Sigmoid colon (tissue), 4 donors: ENCODE measurements around the gene MOB3A.

Experiments used
- POLR2A ChIP-seq, 2 donors: fragments of 450-650 bp; IDR thresholded peaks; one replicate each; pipeline ENCODE4 v1.6.1; 2016; ENCODE audit warnings: antibody characterized with exemption in 2 of 2, mild to moderate bottlenecking in 2 of 2, moderate library complexity in 2 of 2
- POLR2AphosphoS5 ChIP-seq, 4 donors: sonication (generic); formaldehyde crosslinking; IDR thresholded peaks; one replicate each; pipeline ENCODE4 v1.6.1; 2017; ENCODE audit warnings: antibody characterized with exemption in 4 of 4
- TF ChIP-seq, protein P1 (sequence below), 4 experiments: fragments of 450-650 bp in 3 of 4; fragments of 200-600 bp in 1 of 4; IDR thresholded peaks; one replicate each; pipeline ENCODE4 v1.5.1; 2016 to 2019; ENCODE audit warnings: antibody characterized with exemption in 4 of 4, mild to moderate bottlenecking in 3 of 4, moderate library complexity in 2 of 4

DNA sequence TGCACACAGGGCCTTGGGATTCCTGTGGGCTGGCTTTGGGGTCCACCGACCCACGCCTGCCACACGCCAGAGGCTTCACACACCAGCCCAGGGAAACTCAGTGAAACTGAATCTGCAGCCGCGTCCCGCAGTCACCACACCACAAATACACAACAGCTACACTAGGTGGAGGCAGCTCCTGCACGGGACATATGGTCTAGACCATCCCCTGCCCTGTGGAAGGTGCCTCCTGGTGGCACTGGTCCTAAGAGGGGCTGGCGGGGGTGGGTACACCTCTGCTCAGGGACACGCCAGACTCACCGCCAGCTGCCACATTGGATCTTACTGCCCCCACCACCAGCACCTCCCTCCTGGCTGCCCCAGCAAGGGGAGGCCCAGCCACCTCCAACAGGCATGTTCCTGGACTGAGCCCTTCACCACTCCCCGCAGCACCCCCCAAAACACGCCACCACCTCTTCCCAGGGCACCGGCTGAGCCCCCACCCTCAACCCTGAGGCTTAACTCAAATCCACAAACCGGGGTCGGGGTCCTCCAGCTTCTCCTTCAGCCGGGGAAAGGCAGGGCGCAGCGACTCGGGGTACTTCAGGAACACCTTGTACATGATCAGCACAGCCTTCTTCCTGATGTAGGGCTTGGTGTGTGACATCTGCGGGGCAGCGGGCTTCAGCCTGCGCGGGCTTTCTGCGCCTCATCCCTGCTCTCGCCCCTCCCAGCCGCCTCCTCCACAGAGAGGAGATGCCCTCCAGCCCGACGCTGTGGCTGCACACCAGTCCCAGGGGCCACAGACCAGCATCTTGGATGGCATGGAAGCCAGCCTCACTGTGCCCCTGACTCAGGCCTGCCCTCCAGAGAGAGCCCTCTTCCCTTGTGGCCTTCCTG lies 34.0 kb upstream of the MOB3A start:
- TF ChIP-seq POLR2AphosphoS5 (IDR thresholded peaks at IDR 0.05) (no peak), POLR2A (IDR thresholded peaks at IDR 0.05) (no peak)
- TF ChIP-seq, protein P1, sequence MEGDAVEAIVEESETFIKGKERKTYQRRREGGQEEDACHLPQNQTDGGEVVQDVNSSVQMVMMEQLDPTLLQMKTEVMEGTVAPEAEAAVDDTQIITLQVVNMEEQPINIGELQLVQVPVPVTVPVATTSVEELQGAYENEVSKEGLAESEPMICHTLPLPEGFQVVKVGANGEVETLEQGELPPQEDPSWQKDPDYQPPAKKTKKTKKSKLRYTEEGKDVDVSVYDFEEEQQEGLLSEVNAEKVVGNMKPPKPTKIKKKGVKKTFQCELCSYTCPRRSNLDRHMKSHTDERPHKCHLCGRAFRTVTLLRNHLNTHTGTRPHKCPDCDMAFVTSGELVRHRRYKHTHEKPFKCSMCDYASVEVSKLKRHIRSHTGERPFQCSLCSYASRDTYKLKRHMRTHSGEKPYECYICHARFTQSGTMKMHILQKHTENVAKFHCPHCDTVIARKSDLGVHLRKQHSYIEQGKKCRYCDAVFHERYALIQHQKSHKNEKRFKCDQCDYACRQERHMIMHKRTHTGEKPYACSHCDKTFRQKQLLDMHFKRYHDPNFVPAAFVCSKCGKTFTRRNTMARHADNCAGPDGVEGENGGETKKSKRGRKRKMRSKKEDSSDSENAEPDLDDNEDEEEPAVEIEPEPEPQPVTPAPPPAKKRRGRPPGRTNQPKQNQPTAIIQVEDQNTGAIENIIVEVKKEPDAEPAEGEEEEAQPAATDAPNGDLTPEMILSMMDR (IDR thresholded peaks at IDR 0.05), result no peak
